GM23338 (cell line): Measurements from ENCODE around the gene SOX15. TPM values are rescaled to one million over a fixed set of nuclear protein-coding genes. Genes with fewer than 3 reads are reported as not detected.

ENCODE experiments used
- ATAC-seq: fragments of 200-7000 bp; cut with Tn5 transposase; 3 replicates; pipeline ENCODE4 v1.9.1; 2020
- DNase-seq: peaks from one replicate; pipeline ENCODE4 v3.0.0-alpha.2; 2015; ENCODE audit warnings: low spot score
- H2AFZ ChIP-seq: fragments of 200-600 bp; sonication (generic); 2 replicates; pipeline ENCODE4 v1.8.0; 2016; ENCODE audit warnings: antibody characterized with exemption, mild to moderate bottlenecking, moderate library complexity
- H3F3A ChIP-seq: fragments of 200-600 bp; sonication (generic); replicated peaks from 2 replicates; pipeline ENCODE4 v1.8.0; 2017; ENCODE audit warnings: antibody characterized with exemption, mixed run types, low read depth
- H3K27ac ChIP-seq: fragments of 200-600 bp; sonication (generic); 2 replicates; pipeline ENCODE4 v1.6.1; 2016; ENCODE audit warnings: low read depth
- H3K27me3 ChIP-seq: fragments of 200-600 bp; sonication (generic); 2 replicates; pipeline ENCODE4 v1.8.0; 2016; ENCODE audit warnings: mild to moderate bottlenecking, mixed run types, moderate library complexity; ENCODE audit not compliant: insufficient read depth
- H3K36me3 ChIP-seq: fragments of 200-600 bp; sonication (generic); 2 replicates; pipeline ENCODE4 v1.8.0; 2016; ENCODE audit warnings: mild to moderate bottlenecking; ENCODE audit not compliant: insufficient read depth
- H3K4me1 ChIP-seq: fragments of 200-600 bp; sonication (generic); 2 replicates; pipeline ENCODE4 v1.8.0; 2016; ENCODE audit warnings: mild to moderate bottlenecking, moderate library complexity; ENCODE audit not compliant: insufficient read depth
- H3K4me2 ChIP-seq: fragments of 200-600 bp; sonication (generic); 2 replicates; pipeline ENCODE4 v1.7.1; 2017; ENCODE audit warnings: mixed run types
- H3K4me3 ChIP-seq: fragments of 200-600 bp; sonication (generic); 2 replicates; pipeline ENCODE4 v1.6.1; 2016; ENCODE audit warnings: mixed run types
- H3K79me2 ChIP-seq: fragments of 200-600 bp; sonication (generic); replicated peaks from 2 replicates; pipeline ENCODE4 v1.8.0; 2017; ENCODE audit warnings: mild to moderate bottlenecking; ENCODE audit not compliant: insufficient read depth
- H3K9me2 ChIP-seq: fragments of 200-600 bp; sonication (generic); 2 replicates; pipeline ENCODE4 v1.8.0; 2017; ENCODE audit not compliant: insufficient read depth
- H4K20me1 ChIP-seq: fragments of 200-600 bp; sonication (generic); replicated peaks from 2 replicates; pipeline ENCODE4 v1.8.0; 2017; ENCODE audit warnings: mild to moderate bottlenecking; ENCODE audit not compliant: insufficient read depth
- H3K27ac Mint-ChIP-seq: 2 replicates; pipeline ENCODE4 v1.8.0; 2020; ENCODE audit warnings: inconsistent platforms, mild to moderate bottlenecking, moderate library complexity, mixed read lengths
- H3K27me3 Mint-ChIP-seq: 3 replicates; pipeline ENCODE4 v1.8.0; 2022; ENCODE audit warnings: low read depth, mild to moderate bottlenecking, moderate library complexity, mixed read lengths, inconsistent platforms; ENCODE audit not compliant: insufficient read depth, poor library complexity
- H3K36me3 Mint-ChIP-seq: 3 replicates; pipeline ENCODE4 v1.8.0; 2021; ENCODE audit warnings: low read depth, mild to moderate bottlenecking, inconsistent platforms, moderate library complexity, mixed read lengths
- H3K4me1 Mint-ChIP-seq: 3 replicates; pipeline ENCODE4 v1.8.0; 2020; ENCODE audit warnings: mild to moderate bottlenecking, inconsistent platforms, mixed read lengths
- H3K4me3 Mint-ChIP-seq: 3 replicates; pipeline ENCODE4 v1.8.0; 2021; ENCODE audit warnings: moderate library complexity, mild to moderate bottlenecking, inconsistent platforms, mixed read lengths
- H3K9me3 Mint-ChIP-seq: 3 replicates; pipeline ENCODE4 v1.8.0; 2020; ENCODE audit warnings: moderate library complexity, mild to moderate bottlenecking, inconsistent platforms, mixed read lengths
- CREB1 ChIP-seq: fragments of 250-450 bp; sonication (Bioruptor Pico); IDR thresholded peaks from 2 replicates; pipeline ENCODE4 v1.5.0; 2020; ENCODE audit warnings: low read depth, mild to moderate bottlenecking, moderate library complexity
- CTCF ChIP-seq, 2 experiments: fragments of 200-600 bp in 1 of 2; sonication (generic) in 1 of 2; conservative IDR thresholded peaks; 2 replicates each; pipeline versions ENCODE4 v1.5.1 to v1.6.1; 2016 to 2017; ENCODE audit warnings: antibody characterized with exemption in 2 of 2, low read depth in 2 of 2, mild to moderate bottlenecking in 2 of 2, moderate library complexity in 1 of 2
- ETS1 ChIP-seq: IDR thresholded peaks from 2 replicates; pipeline ENCODE4 v1.6.1; 2016; ENCODE audit warnings: antibody characterized with exemption
- EZH2 ChIP-seq: fragments of 200-600 bp; sonication (generic); IDR thresholded peaks from one replicate; pipeline ENCODE4 v1.8.0; 2017; ENCODE audit warnings: antibody characterized with exemption, mild to moderate bottlenecking, low read depth; ENCODE audit not compliant: unreplicated experiment
- JUNB ChIP-seq: IDR thresholded peaks from one replicate; pipeline ENCODE4 v1.6.1; 2016; ENCODE audit warnings: antibody characterized with exemption; ENCODE audit not compliant: unreplicated experiment
- REST ChIP-seq: IDR thresholded peaks from one replicate; pipeline ENCODE4 v1.6.1; 2018; ENCODE audit warnings: antibody characterized with exemption; ENCODE audit not compliant: unreplicated experiment
- STAT1 ChIP-seq: IDR thresholded peaks from one replicate; pipeline ENCODE4 v1.6.1; 2016; ENCODE audit warnings: antibody characterized with exemption; ENCODE audit not compliant: unreplicated experiment
- ZNF114 ChIP-seq: fragments of 250-450 bp; sonication (Bioruptor Pico); IDR thresholded peaks from 2 replicates; pipeline ENCODE4 v1.5.0; 2020; ENCODE audit warnings: mild to moderate bottlenecking, moderate library complexity
- ZNF331 ChIP-seq: fragments of 250-450 bp; sonication (Bioruptor Pico); IDR thresholded peaks from 2 replicates; pipeline ENCODE4 v1.5.0; 2020; ENCODE audit warnings: low read depth, mild to moderate bottlenecking, moderate library complexity
- ZNF462 ChIP-seq: fragments of 250-450 bp; sonication (Bioruptor Pico); IDR thresholded peaks from 2 replicates; pipeline ENCODE4 v1.5.0; 2020; ENCODE audit warnings: mild to moderate bottlenecking, moderate library complexity
- polyA plus RNA-seq: library from polyadenylated mRNA; unstranded; fragments of >200 nt; fragmentation: Nextera tagmentation; extraction: Ambion mirVana; gene quantifications from 2 replicates; pipeline ENCODE4 v1.2.1, GENCODE V29; 2016
- total RNA-seq: library from RNA; depleted of rRNA; stranded (reverse); fragments of >200 nt; shearing (Covaris generic); gene quantifications from 2 replicates; pipeline ENCODE4 v1.2.3, GENCODE V29; 2014

SOX15 gene
- total and polyA plus RNA-seq, 2 experiments from 2014 or later = 29.9 to 43.0 TPM

GRCh38 chr17:7574176-7574953 is 15.5 kb downstream of the SOX15 start:
- no peak for DNase-seq
- no peak for ATAC-seq
- no peak for TF ChIP-seq CTCF (conservative IDR thresholded peaks at IDR 0.05; ENCODE audit: low read depth in 2 of 2)
- TF ChIP-seq STAT1 = no peak
- TF ChIP-seq ZNF331 (CRISPR knock-in tag) = no peak
- TF ChIP-seq ZNF114 (CRISPR knock-in tag) = no peak
- no peak for TF ChIP-seq EZH2
- no peak for TF ChIP-seq CREB1 (CRISPR knock-in tag)
- no peak for TF ChIP-seq ZNF462
- no peak for TF ChIP-seq ETS1
- no peak for TF ChIP-seq REST
- no peak for TF ChIP-seq JUNB
- Mint-ChIP-seq H3K4me1 (peaks cover 59% of the 10 kb centered on the region), H3K27me3 (peaks cover 46% of the 10 kb centered on the region), H3K36me3 (peaks cover 95% of the 10 kb centered on the region), H3K9me3 (peaks cover 11% of the 10 kb centered on the region; the same call in 2 of the 3 replicates), H3K4me3 (peak overlapping the region; percentile 90), H3K27ac (peak overlapping the region; percentile 92)
- Histone ChIP-seq H3K9me2 (no peaks in the 10 kb centered on the region), H2AFZ (no peak overlapping the region), H3K4me3 (peak overlapping the region; percentile 100), H3K4me1 (peaks cover 43% of the 10 kb centered on the region), H3K27ac (peak overlapping the region; percentile 97), H3K27me3 (no peaks in the 10 kb centered on the region), H3K36me3 (peaks cover 46% of the 10 kb centered on the region), H3K4me2 (peak overlapping the region; percentile 100), H3F3A (peaks cover 78% of the 10 kb centered on the region), H3K79me2 (peaks cover 59% of the 10 kb centered on the region), H4K20me1 (peaks cover 40% of the 10 kb centered on the region)
